Measurements from ENCODE around the gene WIZ. TPM values are rescaled to one million over a fixed set of nuclear protein-coding genes. Genes with fewer than 3 reads are reported as not detected.
"Not testable (repeated sequence)": the region's sequence is repeated elsewhere in the genome, so short reads cannot be mapped to it uniquely, and the experiment has no call there.

WIZ gene
- total and polyA plus RNA-seq, 2 donors: 2.9 to 13.3 TPM

DNA sequence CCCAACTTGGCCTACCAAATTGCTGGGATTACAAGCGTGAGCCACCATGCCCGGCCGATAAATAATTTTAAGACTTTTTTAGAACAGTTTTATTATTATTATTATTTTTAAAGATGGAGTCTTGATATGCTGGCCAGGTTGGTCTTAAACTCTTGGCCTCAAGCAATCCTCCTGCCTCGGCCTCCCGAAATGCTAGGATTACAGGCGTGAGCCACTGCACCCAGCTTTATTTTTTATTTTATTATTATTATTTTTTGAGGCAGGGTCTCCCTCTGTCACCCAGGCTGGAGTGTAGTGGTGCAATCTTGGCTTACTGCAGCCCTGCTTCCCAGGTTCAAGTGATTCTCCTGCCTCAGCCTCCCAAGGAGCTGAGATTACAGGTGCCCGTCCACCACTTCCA lies 31.2 kb upstream of the WIZ start:
- not testable (repeated sequence) for H3K9me3 ChIP-seq (ENCODE audit: control insufficient read depth in 2 of 2, insufficient read depth in 1 of 2, low read length in 1 of 2); H3K4me3 ChIP-seq (ENCODE audit: low read length in 2 of 2); H3K27me3 ChIP-seq (ENCODE audit: control insufficient read depth in 2 of 2, insufficient read depth in 1 of 2, low read length in 1 of 2); H3K27ac ChIP-seq (ENCODE audit: low read depth in 1 of 2, low read length in 1 of 2); H3K36me3 ChIP-seq (ENCODE audit: control insufficient read depth in 2 of 2, insufficient read depth in 2 of 2, low read length in 1 of 2); DNase-seq (ENCODE audit: low read depth in 6 of 9, low spot score in 9 of 9)
- WGBS: 90% methylated on average over 7 of the region's 7 CpGs
- peaks cover 0 to 17% of the 10 kb centered on the region in 2 donors for H3K4me1 ChIP-seq (ENCODE audit: control insufficient read depth in 2 of 2, insufficient read depth in 2 of 2, low read length in 2 of 2)

DNA sequence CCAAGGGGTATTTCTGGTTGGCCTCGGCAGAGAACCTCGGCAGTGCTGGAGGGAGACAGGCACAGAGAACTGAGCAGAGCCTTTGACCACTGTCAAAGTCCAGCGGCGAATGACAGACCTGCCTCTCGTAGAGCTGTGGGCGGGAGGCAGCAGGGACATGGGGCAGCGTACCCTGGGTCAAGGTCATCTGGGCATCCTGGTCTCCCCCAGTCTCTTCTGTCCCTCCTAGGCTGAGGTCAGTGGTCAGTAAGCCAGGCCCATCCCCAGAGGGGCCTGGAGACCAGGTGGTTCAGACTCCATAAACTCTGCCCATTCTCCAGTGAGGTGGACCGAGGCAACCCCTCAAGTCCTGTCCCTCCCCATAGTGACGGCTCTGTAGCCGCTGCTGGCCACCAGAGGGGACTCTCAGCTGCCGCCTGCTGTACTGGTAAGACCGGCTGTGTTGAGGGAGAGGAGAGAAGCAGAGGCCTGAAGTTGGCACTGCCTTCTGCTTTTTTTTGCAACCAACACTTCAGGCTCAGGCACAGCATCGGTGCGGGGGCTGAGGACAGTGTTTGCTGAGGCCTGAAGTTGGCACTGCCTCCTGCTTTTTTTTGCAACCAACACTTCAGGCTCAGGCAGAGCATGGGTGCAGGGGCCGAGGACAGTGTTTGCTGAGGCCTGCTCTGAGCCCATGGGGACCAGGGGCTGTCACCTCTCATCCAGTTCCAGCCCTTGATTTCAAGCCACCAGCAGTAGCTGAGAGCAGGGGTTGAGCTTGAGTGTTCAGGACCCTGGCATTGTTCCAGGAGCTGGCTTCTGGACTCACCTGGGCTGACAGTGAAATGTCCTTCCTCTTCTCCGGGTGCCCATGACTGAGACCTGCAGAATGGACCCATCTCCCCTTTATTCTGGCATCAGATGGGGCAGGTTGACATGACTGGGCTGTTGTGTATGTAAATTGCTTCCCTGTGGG lies 29.9 kb upstream of the WIZ start, which contains the start of gene PGLYRP2:
TSS of gene PGLYRP2 (minus strand) at position 111 of the 955 bp plus-strand sequence. CDS start 130 bp downstream, outside the sequence.
- H3K4me3 ChIP-seq (ENCODE audit: low read length in 2 of 2): no peak within 1 kb of the TSS
- H3K4me1 ChIP-seq (ENCODE audit: control insufficient read depth in 2 of 2, insufficient read depth in 2 of 2, low read length in 2 of 2): peaks cover 0 to 17% of the 10 kb centered on the region in 2 donors
- H3K27me3 ChIP-seq (ENCODE audit: control insufficient read depth in 2 of 2, insufficient read depth in 1 of 2, low read length in 1 of 2): no peaks in the 10 kb centered on the region
- peaks cover 0 to 9% of the 10 kb centered on the region in 2 donors for H3K9me3 ChIP-seq (ENCODE audit: control insufficient read depth in 2 of 2, insufficient read depth in 1 of 2, low read length in 1 of 2)
- peak within 1 kb of the TSS; percentile 7 to 33 for H3K27ac ChIP-seq (ENCODE audit: low read depth in 1 of 2, low read length in 1 of 2)
- WGBS: 79% methylated on average over 16 of the region's 16 CpGs
- no peak for DNase-seq (ENCODE audit: low read depth in 6 of 9, low spot score in 9 of 9)
- H3K36me3 ChIP-seq (ENCODE audit: control insufficient read depth in 2 of 2, insufficient read depth in 2 of 2, low read length in 1 of 2): no peaks in the 10 kb centered on the region

DNA sequence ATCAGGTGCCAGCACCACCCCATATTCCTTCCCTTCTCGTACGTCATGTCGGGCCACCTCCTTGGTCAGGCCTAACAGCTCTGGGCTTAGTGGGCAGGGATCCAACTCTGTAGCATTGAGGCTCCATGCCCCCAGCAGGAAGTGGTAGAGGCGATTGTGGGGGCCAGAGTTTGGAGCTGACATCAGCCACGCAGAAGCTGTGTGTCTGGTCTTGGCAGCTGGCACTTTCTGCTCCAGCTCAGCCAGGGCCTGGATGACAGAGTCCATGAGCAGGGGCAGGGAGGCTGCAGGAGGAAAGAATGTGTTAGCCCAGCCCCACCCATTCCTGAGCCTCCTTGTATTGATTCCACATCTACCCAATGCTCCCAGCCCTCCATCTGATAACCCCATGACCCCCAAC lies 26.6 kb upstream of the WIZ start:
- Histone ChIP-seq H3K27me3 (ENCODE audit: control insufficient read depth in 2 of 2, insufficient read depth in 1 of 2, low read length in 1 of 2) (peaks cover 3 to 8% of the 10 kb centered on the region in 2 donors), H3K4me3 (ENCODE audit: low read length in 2 of 2) (no peak overlapping the region), H3K4me1 (ENCODE audit: control insufficient read depth in 2 of 2, insufficient read depth in 2 of 2, low read length in 2 of 2) (peaks cover 0 to 17% of the 10 kb centered on the region in 2 donors), H3K9me3 (ENCODE audit: control insufficient read depth in 2 of 2, insufficient read depth in 1 of 2, low read length in 1 of 2) (peaks cover 0 to 12% of the 10 kb centered on the region in 2 donors), H3K36me3 (ENCODE audit: control insufficient read depth in 2 of 2, insufficient read depth in 2 of 2, low read length in 1 of 2) (no peaks in the 10 kb centered on the region), H3K27ac (ENCODE audit: low read depth in 1 of 2, low read length in 1 of 2) (no peak overlapping the region)
- no peak for DNase-seq (ENCODE audit: low read depth in 6 of 9, low spot score in 9 of 9)
- WGBS: 52% methylated on average over 5 of the region's 5 CpGs

DNA sequence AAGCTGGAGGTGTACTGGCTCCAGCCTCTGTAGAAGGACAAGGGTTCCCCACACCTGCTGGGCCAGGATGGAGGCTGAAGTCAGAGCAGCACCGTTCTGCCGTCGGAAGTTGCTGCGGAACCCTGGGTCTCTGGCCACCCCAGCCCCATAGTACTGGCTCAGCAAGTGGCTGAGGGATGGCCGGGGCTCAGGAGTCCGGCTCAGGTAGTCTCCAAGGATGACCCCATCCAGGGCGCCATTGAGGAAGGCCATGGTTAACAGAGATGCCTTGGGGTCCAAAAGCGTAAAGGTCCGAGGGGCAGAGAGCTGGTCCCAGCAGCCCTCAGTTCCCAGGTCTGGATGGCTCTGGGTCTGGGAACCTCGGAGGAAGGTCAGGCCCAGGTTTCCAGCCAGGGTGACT lies 25.9 kb upstream of the WIZ start:
- Histone ChIP-seq H3K9me3 (ENCODE audit: control insufficient read depth in 2 of 2, insufficient read depth in 1 of 2, low read length in 1 of 2) (peaks cover 0 to 12% of the 10 kb centered on the region in 2 donors), H3K36me3 (ENCODE audit: control insufficient read depth in 2 of 2, insufficient read depth in 2 of 2, low read length in 1 of 2) (no peaks in the 10 kb centered on the region), H3K4me3 (ENCODE audit: low read length in 2 of 2) (no peak overlapping the region), H3K4me1 (ENCODE audit: control insufficient read depth in 2 of 2, insufficient read depth in 2 of 2, low read length in 2 of 2) (peaks cover 0 to 17% of the 10 kb centered on the region in 2 donors), H3K27ac (ENCODE audit: low read depth in 1 of 2, low read length in 1 of 2) (no peak overlapping the region), H3K27me3 (ENCODE audit: control insufficient read depth in 2 of 2, insufficient read depth in 1 of 2, low read length in 1 of 2) (peaks cover 3 to 13% of the 10 kb centered on the region in 2 donors)
- no peak for DNase-seq (ENCODE audit: low read depth in 6 of 9, low spot score in 9 of 9)
- WGBS: 98% methylated on average over 10 of the region's 10 CpGs

DNA sequence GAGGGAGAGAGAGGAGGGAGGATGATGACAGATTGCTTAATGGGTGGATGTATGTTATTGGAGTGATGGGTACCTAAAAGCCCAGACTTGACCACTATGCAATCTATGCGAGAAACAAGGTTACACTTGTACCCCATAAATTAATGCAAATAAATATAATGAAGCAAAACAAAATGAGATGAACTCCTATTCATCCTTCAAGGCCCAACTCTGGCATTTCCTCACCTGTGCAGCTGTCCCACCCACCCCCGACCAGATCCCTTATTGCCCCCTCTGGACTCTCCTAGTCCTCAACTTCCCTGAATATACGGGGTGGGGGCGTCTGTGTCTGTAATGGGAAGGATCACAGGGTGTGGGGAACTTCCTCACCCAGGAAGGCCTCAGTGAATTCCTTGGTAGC lies 25.4 kb upstream of the WIZ start:
- Histone ChIP-seq H3K27me3 (ENCODE audit: control insufficient read depth in 2 of 2, insufficient read depth in 1 of 2, low read length in 1 of 2) (peaks cover 3 to 18% of the 10 kb centered on the region in 2 donors), H3K36me3 (ENCODE audit: control insufficient read depth in 2 of 2, insufficient read depth in 2 of 2, low read length in 1 of 2) (no peaks in the 10 kb centered on the region), H3K4me1 (ENCODE audit: control insufficient read depth in 2 of 2, insufficient read depth in 2 of 2, low read length in 2 of 2) (peaks cover 0 to 17% of the 10 kb centered on the region in 2 donors), H3K27ac (ENCODE audit: low read depth in 1 of 2, low read length in 1 of 2) (no peak overlapping the region), H3K4me3 (ENCODE audit: low read length in 2 of 2) (no peak overlapping the region), H3K9me3 (ENCODE audit: control insufficient read depth in 2 of 2, insufficient read depth in 1 of 2, low read length in 1 of 2) (peaks cover 0 to 12% of the 10 kb centered on the region in 2 donors)
- DNase-seq (ENCODE audit: low read depth in 6 of 9, low spot score in 9 of 9): no peak
- 92% methylated on average over 4 of the region's 4 CpGs for WGBS

- not testable (repeated sequence) for H3K27ac ChIP-seq (ENCODE audit: low read depth in 1 of 2, low read length in 1 of 2); H3K36me3 ChIP-seq (ENCODE audit: control insufficient read depth in 2 of 2, insufficient read depth in 2 of 2, low read length in 1 of 2); H3K4me3 ChIP-seq (ENCODE audit: low read length in 2 of 2); DNase-seq (ENCODE audit: low read depth in 6 of 9, low spot score in 9 of 9)
- 76% methylated on average over 4 of the region's 4 CpGs for WGBS
- peaks cover 12 to 31% of the 10 kb centered on the region in 2 donors for H3K27me3 ChIP-seq (ENCODE audit: control insufficient read depth in 2 of 2, insufficient read depth in 1 of 2, low read length in 1 of 2)
- peaks cover 0 to 18% of the 10 kb centered on the region in 2 donors for H3K9me3 ChIP-seq (ENCODE audit: control insufficient read depth in 2 of 2, insufficient read depth in 1 of 2, low read length in 1 of 2)
- H3K4me1 ChIP-seq (ENCODE audit: control insufficient read depth in 2 of 2, insufficient read depth in 2 of 2, low read length in 2 of 2): peaks cover 8 to 15% of the 10 kb centered on the region in 2 donors
Measured at GRCh38 chr19:15473821-15474220, 24.1 kb upstream of the WIZ start.

DNA sequence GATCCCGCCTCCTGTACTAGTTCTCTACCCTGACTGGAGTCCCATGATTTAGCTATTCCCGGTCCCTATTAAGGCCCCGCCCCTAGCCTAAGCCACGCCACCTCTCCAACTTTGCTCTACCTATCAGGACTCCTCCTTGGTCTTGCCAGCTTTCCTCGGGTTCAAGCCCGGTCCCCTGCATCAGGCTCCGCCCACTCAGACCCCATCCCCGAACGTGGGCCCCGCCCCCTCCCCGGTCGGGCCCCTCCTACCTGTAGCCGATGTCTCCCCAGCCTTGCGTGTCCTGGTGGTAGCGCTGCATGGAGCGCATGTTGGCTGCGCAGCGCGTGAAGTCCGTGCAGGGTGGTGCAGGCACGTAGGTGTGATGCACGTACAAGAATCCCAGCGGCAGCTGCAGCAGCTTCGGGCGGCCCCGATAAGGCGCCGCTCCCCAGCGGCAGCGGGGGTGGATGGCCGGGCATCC lies 21.9 kb upstream of the WIZ start:
- DNase-seq (ENCODE audit: low read depth in 6 of 9, low spot score in 9 of 9): no peak
- Histone ChIP-seq H3K27me3 (ENCODE audit: control insufficient read depth in 2 of 2, insufficient read depth in 1 of 2, low read length in 1 of 2) (peaks cover 12 to 40% of the 10 kb centered on the region in 2 donors), H3K4me3 (ENCODE audit: low read length in 2 of 2) (no peak overlapping the region), H3K9me3 (ENCODE audit: control insufficient read depth in 2 of 2, insufficient read depth in 1 of 2, low read length in 1 of 2) (peaks cover 0 to 18% of the 10 kb centered on the region in 2 donors), H3K4me1 (ENCODE audit: control insufficient read depth in 2 of 2, insufficient read depth in 2 of 2, low read length in 2 of 2) (peaks cover 15 to 26% of the 10 kb centered on the region in 2 donors), H3K36me3 (ENCODE audit: control insufficient read depth in 2 of 2, insufficient read depth in 2 of 2, low read length in 1 of 2) (no peaks in the 10 kb centered on the region), H3K27ac (ENCODE audit: low read depth in 1 of 2, low read length in 1 of 2) (no peak overlapping the region)
- 80% methylated on average over 31 of the region's 31 CpGs for WGBS

DNA sequence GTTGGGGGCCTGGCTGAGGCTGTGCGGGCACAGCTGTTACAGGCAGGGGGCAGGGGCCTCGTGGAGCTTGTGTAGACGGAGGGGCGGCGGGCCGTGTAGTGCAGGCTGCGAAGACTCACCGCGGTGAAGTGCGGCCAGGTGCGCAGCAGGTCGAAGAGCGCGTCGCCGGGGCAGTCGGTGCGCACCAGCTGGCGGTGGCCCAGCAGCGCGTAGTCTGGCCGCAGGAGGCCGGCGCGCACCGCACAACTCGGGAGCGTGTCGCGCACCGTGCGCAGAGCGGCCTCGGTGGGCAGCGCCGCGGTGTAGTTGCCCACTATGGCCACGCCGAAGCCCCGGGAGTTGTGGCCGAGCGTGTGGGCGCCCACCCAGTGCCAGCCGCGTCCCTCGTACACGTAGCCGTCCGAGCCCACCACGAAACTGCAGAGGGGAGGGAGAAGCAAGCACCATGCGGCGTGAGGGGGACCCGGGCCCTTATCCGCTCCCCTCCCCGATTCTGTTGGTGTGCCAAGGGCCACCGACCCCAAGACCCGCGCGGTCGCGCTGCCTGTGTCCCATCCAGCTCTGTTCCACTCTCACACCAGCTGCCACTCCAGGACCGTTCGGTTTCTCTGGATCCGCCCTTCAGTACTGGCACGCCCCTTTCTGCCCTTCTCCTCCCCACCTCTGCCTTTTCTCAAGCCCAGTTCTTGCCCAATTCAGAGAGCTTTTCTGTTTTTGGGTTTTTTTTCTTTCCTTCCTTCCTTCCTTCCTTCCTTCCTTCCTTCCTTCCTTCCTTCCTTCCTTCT lies 19.9 kb upstream of the WIZ start:
- 2% methylated on average over 65 of the region's 65 CpGs for WGBS

More for the DNA sequence above, 19.9 kb upstream of the WIZ start:
- H3K27ac ChIP-seq (ENCODE audit: low read depth in 1 of 2, low read length in 1 of 2): no peak overlapping the region
- peak in 1 of 9 donors; percentile 43 for DNase-seq (ENCODE audit: low read depth in 6 of 9, low spot score in 9 of 9)
- peaks cover 0 to 9% of the 10 kb centered on the region in 2 donors for H3K9me3 ChIP-seq (ENCODE audit: control insufficient read depth in 2 of 2, insufficient read depth in 1 of 2, low read length in 1 of 2)
- H3K4me3 ChIP-seq (ENCODE audit: low read length in 2 of 2): peak overlapping the region; percentile 16 to 43
- H3K4me1 ChIP-seq (ENCODE audit: control insufficient read depth in 2 of 2, insufficient read depth in 2 of 2, low read length in 2 of 2): peaks cover 19 to 45% of the 10 kb centered on the region in 2 donors
- peaks cover 12 to 40% of the 10 kb centered on the region in 2 donors for H3K27me3 ChIP-seq (ENCODE audit: control insufficient read depth in 2 of 2, insufficient read depth in 1 of 2, low read length in 1 of 2)
- no peaks in the 10 kb centered on the region for H3K36me3 ChIP-seq (ENCODE audit: control insufficient read depth in 2 of 2, insufficient read depth in 2 of 2, low read length in 1 of 2)
